ENCODE measurements around the gene AICDA. TPM values are rescaled to one million over a fixed set of nuclear protein-coding genes. Genes with fewer than 3 reads are reported as not detected.

The AICDA gene
- total and polyA plus RNA-seq, 2 of the 13 experiments (the other 11 are each of a cell fraction or from before 2014, with no cell fraction given), result not detected

DNA sequence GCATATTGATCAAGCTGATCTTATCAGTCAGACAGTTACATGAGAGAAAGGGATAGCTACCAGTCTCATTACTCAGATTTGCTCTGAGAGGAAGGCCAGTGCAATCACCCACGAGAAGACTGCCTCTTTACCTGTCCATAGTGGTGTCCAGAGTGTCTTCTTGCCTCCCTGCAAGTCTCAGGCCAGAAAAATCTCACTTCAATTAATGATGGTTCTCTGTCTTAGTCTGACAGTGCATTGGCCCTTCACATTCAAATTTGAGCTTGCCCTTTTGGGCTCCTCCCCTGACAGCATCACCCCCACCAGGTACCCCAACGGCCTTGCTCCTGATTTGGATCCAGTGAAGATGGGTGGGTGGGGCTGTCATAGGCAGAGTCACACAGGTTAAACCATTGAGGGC, at the start of gene AICDA (continued):
- TF ChIP-seq ZKSCAN5 (CRISPR knock-in tag; IDR thresholded peaks at IDR 0.05) (no peak), ZKSCAN8 (CRISPR knock-in tag; IDR thresholded peaks at IDR 0.05; ENCODE audit: borderline replicate concordance) (no peak), RFX1 (IDR thresholded peaks at IDR 0.05) (no peak), SRSF9 (IDR thresholded peaks at IDR 0.05; ENCODE audit: borderline replicate concordance, insufficient read depth, low read depth, low read length, poor library complexity, severe bottlenecking) (no peak), ZSCAN30 (CRISPR knock-in tag; IDR thresholded peaks at IDR 0.05) (no peak), SMAD1 (CRISPR knock-in tag; IDR thresholded peaks at IDR 0.05; ENCODE audit: borderline replicate concordance, low read depth) (no peak)
- TF ChIP-seq, protein P1, sequence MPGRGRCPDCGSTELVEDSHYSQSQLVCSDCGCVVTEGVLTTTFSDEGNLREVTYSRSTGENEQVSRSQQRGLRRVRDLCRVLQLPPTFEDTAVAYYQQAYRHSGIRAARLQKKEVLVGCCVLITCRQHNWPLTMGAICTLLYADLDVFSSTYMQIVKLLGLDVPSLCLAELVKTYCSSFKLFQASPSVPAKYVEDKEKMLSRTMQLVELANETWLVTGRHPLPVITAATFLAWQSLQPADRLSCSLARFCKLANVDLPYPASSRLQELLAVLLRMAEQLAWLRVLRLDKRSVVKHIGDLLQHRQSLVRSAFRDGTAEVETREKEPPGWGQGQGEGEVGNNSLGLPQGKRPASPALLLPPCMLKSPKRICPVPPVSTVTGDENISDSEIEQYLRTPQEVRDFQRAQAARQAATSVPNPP (CRISPR knock-in tag; IDR thresholded peaks at IDR 0.05), result no peak

DNA sequence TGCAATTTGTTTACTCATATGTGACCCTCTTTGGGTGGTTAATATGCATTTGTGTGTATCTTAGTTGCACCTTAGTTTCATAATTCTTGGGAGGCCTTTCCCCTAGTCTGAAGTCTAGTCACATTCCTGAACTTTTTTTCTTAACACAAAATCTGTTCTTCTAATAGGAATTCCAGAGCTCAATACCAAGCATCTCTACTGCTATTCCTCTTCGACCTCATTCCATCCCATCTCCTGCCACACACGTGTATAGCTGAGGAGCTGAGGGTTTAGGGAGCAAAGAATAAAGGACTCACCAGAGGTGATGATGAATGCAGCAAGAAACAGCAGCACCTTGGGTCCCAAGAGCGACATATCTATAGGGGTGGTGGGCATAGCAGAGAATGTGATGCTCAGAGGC, 49.1 kb upstream of the AICDA start:
- H3K79me2 ChIP-seq (ENCODE audit: insufficient read depth, low read length), result no peaks in the 10 kb centered on the region
- WGBS (ENCODE audit: low lambda C conversion rate), result 0% methylated on average over 3 of the region's 3 CpGs
- ChIA-PET POLR2A (no interaction called here), CTCF (ENCODE audit: low intra/inter-chr PET ratio, low total read pairs) (no interaction called here)
- H2AFZ ChIP-seq (ENCODE audit: low read length), result no peak overlapping the region
- no peak overlapping the region for H3K4me3 ChIP-seq (replicated peaks in 1 of 3; ENCODE audit: insufficient read depth in 1 of 3, low read depth in 2 of 3, low read length in 3 of 3)
- FAIRE-seq (no peak), DNase-seq (ENCODE audit: low spot score) (no peak), ATAC-seq (no peak)
- TF ChIP-seq ZNF124 (CRISPR knock-in tag; IDR thresholded peaks at IDR 0.05) (no peak), FOXK2 (IDR thresholded peaks at IDR 0.05) (no peak), RXRB (CRISPR knock-in tag; IDR thresholded peaks at IDR 0.05; ENCODE audit: borderline replicate concordance) (no peak), ZNF720 (CRISPR knock-in tag; IDR thresholded peaks at IDR 0.05) (no peak), HDAC1 (CRISPR knock-in tag; IDR thresholded peaks at IDR 0.05) (no peak), ZFY (CRISPR knock-in tag; IDR thresholded peaks at IDR 0.05) (no peak), ZNF644 (CRISPR knock-in tag; IDR thresholded peaks at IDR 0.05; ENCODE audit: low read depth) (no peak)
- no peak overlapping the region for H3K27ac ChIP-seq (ENCODE audit: extremely low read length, insufficient read depth, low read length)
- BruUV-seq (replicated peaks), result no TSS peak
- intact Hi-C loops (cut with micrococcal nuclease; ENCODE audit: unreplicated experiment) (no loop called here), in situ Hi-C loops (cut with HindIII; ENCODE audit: extremely low pct_ligation_motif_present, low pct_unique_long_range_greater_than_20kb) (no loop called here)
- no peaks in the 10 kb centered on the region for H3K36me3 ChIP-seq (replicated peaks in 1 of 2; ENCODE audit: control insufficient read depth in 1 of 2, insufficient read depth in 2 of 2, low read length in 2 of 2)
- peaks cover 0 to 10% of the 10 kb centered on the region in 2 experiments; a peak in 3 of 5 replicates for H3K27me3 ChIP-seq (ENCODE audit: control insufficient read depth in 1 of 2, insufficient read depth in 2 of 2, low read length in 2 of 2)
- no peaks in the 10 kb centered on the region for H3K9me3 ChIP-seq (ENCODE audit: low read length)
- no peaks in the 10 kb centered on the region for H4K20me1 ChIP-seq (ENCODE audit: insufficient read depth, low read length)
- H3K9ac ChIP-seq (ENCODE audit: insufficient read depth, low read depth, low read length), result no peak overlapping the region
- H3K4me2 ChIP-seq (ENCODE audit: low read depth, low read length), result no peak overlapping the region
- no peaks in the 10 kb centered on the region for H3K4me1 ChIP-seq (ENCODE audit: insufficient read depth, low read length)
